ENCODE measurements around the gene KDM1B.

GRCh38 chr6:18155150-18155863 lies at the start of gene KDM1B:
- TF ChIP-seq POLR2AphosphoS5 (IDR thresholded peaks at IDR 0.05; ENCODE audit: low read depth, low read length) = peak; percentile 71
- peak; percentile 77 for TF ChIP-seq FOXP2 (optimal IDR thresholded peaks at IDR 0.05; ENCODE audit: borderline replicate concordance, extremely low read depth, extremely low read length, insufficient read depth)
- peak; percentile 32; the same call in 1 of the 2 replicates for TF ChIP-seq TAF1 (IDR thresholded peaks at IDR 0.05; ENCODE audit: borderline replicate concordance, insufficient read depth, low read length)
- TF ChIP-seq REST (IDR thresholded peaks at IDR 0.05; ENCODE audit: insufficient read depth in 1 of 2, low read depth in 2 of 2, low read length in 2 of 2) = no peak
- 0 out of 2 replicates have a peak, but pooled peaks have one; percentile 41 for TF ChIP-seq SIN3A (IDR thresholded peaks at IDR 0.05; ENCODE audit: borderline replicate concordance, insufficient read depth, low read length)
